HG02571 (cell line): ENCODE measurements around the gene AUNIP.
A peak's percentile ranks its signal among the peaks of the same experiment; 100 is the strongest.

ENCODE experiments used
- ATAC-seq: cut with Tn5 transposase; IDR thresholded peaks from one replicate; pipeline ENCODE4 v1.9.1; 2021; ENCODE audit warnings: mild to moderate bottlenecking, moderate library complexity; ENCODE audit not compliant: unreplicated experiment

Gene AUNIP

GRCh38 chr1:25858906-25859789, at the start of gene AUNIP:
TSS of gene AUNIP (minus strand) at chr1:25859457. CDS start at chr1:25859357, 100 bp downstream.
- ATAC-seq = peak; percentile 76

GRCh38 chr1:25909040-25909439, 49.8 kb upstream of the AUNIP start:
- ATAC-seq = no peak

GRCh38 chr1:25908161-25908560, 48.9 kb upstream of the AUNIP start:
- ATAC-seq = no peak

- ATAC-seq = no peak
Measured at GRCh38 chr1:25907601-25908000, 48.3 kb upstream of the AUNIP start.

- ATAC-seq = no peak
Measured at GRCh38 chr1:25906644-25907300, 47.5 kb upstream of the AUNIP start.

- ATAC-seq = peak; percentile 44
Measured at GRCh38 chr1:25905680-25906643, 46.7 kb upstream of the AUNIP start, which contains the start of gene STMN1. TSS of gene STMN1 (minus strand) at chr1:25906419. CDS start at chr1:25904676, 1,743 bp downstream.

- peak; percentile 80 for ATAC-seq
Measured at GRCh38 chr1:25904943-25905679, 45.9 kb upstream of the AUNIP start.

- no peak for ATAC-seq
Measured at GRCh38 chr1:25903986-25904385, 44.7 kb upstream of the AUNIP start.

- no peak for ATAC-seq
Measured at GRCh38 chr1:25902462-25902861, 43.2 kb upstream of the AUNIP start.

- no peak for ATAC-seq
Measured at GRCh38 chr1:25900219-25900618, 41.0 kb upstream of the AUNIP start.

- no peak for ATAC-seq
Measured at GRCh38 chr1:25899792-25900191, 40.5 kb upstream of the AUNIP start.

- ATAC-seq = no peak
Measured at GRCh38 chr1:25898223-25899015, 39.2 kb upstream of the AUNIP start.

- ATAC-seq = no peak
Measured at GRCh38 chr1:25897754-25898153, 38.5 kb upstream of the AUNIP start.

GRCh38 chr1:25896266-25896665, 37.0 kb upstream of the AUNIP start:
- ATAC-seq = no peak

- peak; percentile 84 for ATAC-seq
Measured at GRCh38 chr1:25895365-25895990, 36.2 kb upstream of the AUNIP start.

- ATAC-seq = no peak
Measured at GRCh38 chr1:25893116-25893515, 33.9 kb upstream of the AUNIP start.

GRCh38 chr1:25891606-25892005, 32.3 kb upstream of the AUNIP start:
- no peak for ATAC-seq

- ATAC-seq = no peak
Measured at GRCh38 chr1:25890239-25891034, 31.2 kb upstream of the AUNIP start.
